Retina (tissue), 1 donor: ENCODE results near the gene ZNF799.
"Not testable (repeated sequence)": the region's sequence is repeated elsewhere in the genome, so short reads cannot be mapped to it uniquely, and the experiment has no call there.

ENCODE experiments used
- DNase-seq: peaks from one replicate; pipeline ENCODE4 v3.0.0-alpha.2; 2016

Gene ZNF799

GRCh38 chr19:12362236-12362635 is 38.8 kb downstream of the ZNF799 start:
- not testable (repeated sequence) for DNase-seq

GRCh38 chr19:12353375-12353774 is 47.7 kb downstream of the ZNF799 start:
- DNase-seq: no peak

- no peak for DNase-seq
These were observed 50.2 kb downstream of the ZNF799 start for GRCh38 chr19:12350890-12351197.

GRCh38 chr19:12350185-12350889 is 50.7 kb downstream of the ZNF799 start:
- DNase-seq: no peak

- no peak for DNase-seq
These were observed 54.2 kb downstream of the ZNF799 start for GRCh38 chr19:12346896-12347295.

GRCh38 chr19:12345197-12345596 is 55.9 kb downstream of the ZNF799 start:
- DNase-seq: no peak
